Heart left ventricle (tissue), 13 donors: Measurements from ENCODE around the gene PTPRM.

Experiments
- POLR2A ChIP-seq, 2 donors: fragments of 450-650 bp; IDR thresholded peaks; one replicate each; pipeline ENCODE4 v1.6.1; 2017; ENCODE audit warnings: antibody characterized with exemption in 2 of 2, mild to moderate bottlenecking in 2 of 2, moderate library complexity in 2 of 2
- TF ChIP-seq, protein P1 (sequence below), 12 donors: fragments of 200-600 bp; sonication (generic) in 4 of 12; IDR thresholded peaks; one replicate each; pipeline versions ENCODE4 v1.5.0 to v1.8.0; 2018 to 2022; ENCODE audit warnings: antibody characterized with exemption in 12 of 12, mild to moderate bottlenecking in 5 of 12
- donor health status: ischemic (EF 13 %, LVEDD 7.1; RV severe dilation, severe dysfunction).
- donor health status: DM: no; HTN: yes; CAD: no.
- donor health status: DM: no; HTN: no; CAD: no.
- donor health status: ischemic (EF 25% LVEDD 6.9; RV normal size, moderate dysfunction).
- donor health status: ischemic (EF 25% LVEDD 5.7; RV mildly dilated, moderate dysfunction).
- donor health status: ischemic (EF 35%, LVEDD 5.7; RV mildly dilated, moderate dysfunction).
- donor health status: nonischemic (EF 11% LVEDD 7.7; RV severe dilation, severe dysfunction).
- donor health status: DM: yes; HTN: yes; CAD: no.
- donor health status: PGD.
- donor health status: ischemic (EF 29% LVEDD 5.4; RV normal size, mild dysfunction).
- donor health status: nonischemic (EF 23%, LVEDD 6.1; RV moderate dilation, normal function).

DNA sequence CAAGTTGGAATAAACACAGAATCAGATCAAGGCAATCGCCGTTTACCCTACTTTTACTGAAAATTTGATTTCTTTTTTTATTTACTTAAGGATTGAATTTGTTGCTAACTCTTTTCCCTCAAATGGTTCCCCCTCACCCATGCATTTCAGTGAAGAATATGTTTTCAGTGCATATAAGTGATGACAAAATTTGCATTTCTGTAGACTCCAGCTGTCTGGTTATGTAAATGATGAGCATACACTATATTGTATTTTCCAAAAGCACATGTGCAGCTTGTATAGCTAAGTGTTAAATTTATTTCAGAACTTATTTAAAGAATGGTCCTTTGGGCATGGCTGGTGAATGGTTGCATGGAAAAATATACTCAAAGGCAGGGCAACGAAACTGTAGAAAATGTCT lies 437.7 kb downstream of the PTPRM start:
- TF ChIP-seq POLR2A (IDR thresholded peaks at IDR 0.05) = no peak
- TF ChIP-seq, protein P1, sequence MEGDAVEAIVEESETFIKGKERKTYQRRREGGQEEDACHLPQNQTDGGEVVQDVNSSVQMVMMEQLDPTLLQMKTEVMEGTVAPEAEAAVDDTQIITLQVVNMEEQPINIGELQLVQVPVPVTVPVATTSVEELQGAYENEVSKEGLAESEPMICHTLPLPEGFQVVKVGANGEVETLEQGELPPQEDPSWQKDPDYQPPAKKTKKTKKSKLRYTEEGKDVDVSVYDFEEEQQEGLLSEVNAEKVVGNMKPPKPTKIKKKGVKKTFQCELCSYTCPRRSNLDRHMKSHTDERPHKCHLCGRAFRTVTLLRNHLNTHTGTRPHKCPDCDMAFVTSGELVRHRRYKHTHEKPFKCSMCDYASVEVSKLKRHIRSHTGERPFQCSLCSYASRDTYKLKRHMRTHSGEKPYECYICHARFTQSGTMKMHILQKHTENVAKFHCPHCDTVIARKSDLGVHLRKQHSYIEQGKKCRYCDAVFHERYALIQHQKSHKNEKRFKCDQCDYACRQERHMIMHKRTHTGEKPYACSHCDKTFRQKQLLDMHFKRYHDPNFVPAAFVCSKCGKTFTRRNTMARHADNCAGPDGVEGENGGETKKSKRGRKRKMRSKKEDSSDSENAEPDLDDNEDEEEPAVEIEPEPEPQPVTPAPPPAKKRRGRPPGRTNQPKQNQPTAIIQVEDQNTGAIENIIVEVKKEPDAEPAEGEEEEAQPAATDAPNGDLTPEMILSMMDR (IDR thresholded peaks at IDR 0.05) = no peak
